Measurements from ENCODE around the gene GALNT10.
A peak's percentile ranks its signal among the peaks of the same experiment; 100 is the strongest.

The GALNT10 gene

GRCh38 chr5:154412316-154412715 is 221.8 kb downstream of the GALNT10 start:
- no peak for DNase-seq

- DNase-seq, result no peak
Measured at GRCh38 chr5:154412925-154413324, 222.4 kb downstream of the GALNT10 start.

GRCh38 chr5:154415114-154415513 is 224.6 kb downstream of the GALNT10 start:
- no peak for DNase-seq

- DNase-seq, result no peak
Measured at GRCh38 chr5:154418344-154418820, 227.8 kb downstream of the GALNT10 start.

GRCh38 chr5:154419236-154419635 is 228.7 kb downstream of the GALNT10 start:
- no peak for DNase-seq

- no peak for DNase-seq
Measured at GRCh38 chr5:154421868-154422267, 231.3 kb downstream of the GALNT10 start.

GRCh38 chr5:154422298-154422697 is 231.8 kb downstream of the GALNT10 start:
- no peak for DNase-seq

- DNase-seq, result no peak
Measured at GRCh38 chr5:154428208-154428607, 237.7 kb downstream of the GALNT10 start.

- DNase-seq, result no peak
Measured at GRCh38 chr5:154429341-154429740, 238.8 kb downstream of the GALNT10 start.

GRCh38 chr5:154430466-154430865 is 239.9 kb downstream of the GALNT10 start:
- DNase-seq, result no peak

- no peak for DNase-seq
Measured at GRCh38 chr5:154430961-154431630, 240.6 kb downstream of the GALNT10 start.

- no peak for DNase-seq
Measured at GRCh38 chr5:154435226-154435625, 244.7 kb downstream of the GALNT10 start.

- no peak for DNase-seq
Measured at GRCh38 chr5:154437281-154437965, 246.9 kb downstream of the GALNT10 start.

GRCh38 chr5:154440540-154440939 is 250.0 kb downstream of the GALNT10 start:
- no peak for DNase-seq

- no peak for DNase-seq
Measured at GRCh38 chr5:154442801-154443200, 252.3 kb downstream of the GALNT10 start.

GRCh38 chr5:154444556-154445421 is 254.3 kb downstream of the GALNT10 start:
- no peak for DNase-seq

- DNase-seq, result peak; percentile 94 to 98
Measured at GRCh38 chr5:154445422-154446194, 255.1 kb downstream of the GALNT10 start, which contains the start of gene SAP30L. SAP30L (plus strand) TSS chr5:154445997; CDS start chr5:154446605, 608 bp downstream.

- DNase-seq, result peak; percentile 38 to 43
Measured at GRCh38 chr5:154446195-154447088, 255.9 kb downstream of the GALNT10 start.

- peak; percentile 32 to 34 for DNase-seq
Measured at GRCh38 chr5:154447089-154447725, 256.7 kb downstream of the GALNT10 start.

- DNase-seq, result no peak
Measured at GRCh38 chr5:154449786-154450185, 259.3 kb downstream of the GALNT10 start.

GRCh38 chr5:154451957-154452356 is 261.4 kb downstream of the GALNT10 start:
- no peak for DNase-seq

All from inflammatory macrophage treated with lipopolysaccharide for 1 hour (primary cell).